ENCODE measurements around the gene OR4M1. TPM values are rescaled to one million over a fixed set of nuclear protein-coding genes. Genes with fewer than 3 reads are reported as not detected.
"Not testable (repeated sequence)": the region's sequence is repeated elsewhere in the genome, so short reads cannot be mapped to it uniquely, and the experiment has no call there.

The OR4M1 gene
- total RNA-seq, 4 donors from 2014 or later, result not detected

GRCh38 chr14:19799880-19800279 is 26.6 kb downstream of the OR4M1 start:
- Histone ChIP-seq H3K4me1 (no peaks in the 10 kb centered on the region), H3K4me3 (no peak overlapping the region), H3K9me3 (no peaks in the 10 kb centered on the region), H3K27me3 (peaks cover 0 to 10% (median 0%) of the 10 kb centered on the region in 4 donors), H3K36me3 (no peaks in the 10 kb centered on the region), H3K27ac (replicated peaks in 1 of 4) (no peak overlapping the region)
- TF ChIP-seq CTCF (IDR thresholded peaks at IDR 0.05), result no peak
- TF ChIP-seq EP300 (IDR thresholded peaks at IDR 0.05), result no peak
- TF ChIP-seq POLR2A (IDR thresholded peaks at IDR 0.05; ENCODE audit: low read depth), result no peak
- TF ChIP-seq POLR2AphosphoS5 (IDR thresholded peaks at IDR 0.05), result no peak
- DNase-seq (ENCODE audit: extremely low spot score), result no peak
- intact Hi-C loops (cut with DNase I), result no loop called here
- WGBS, result 82% methylated on average over 5 of the region's 5 CpGs

- Histone ChIP-seq H3K27me3 (peaks cover 0 to 10% (median 0%) of the 10 kb centered on the region in 4 donors), H3K27ac (replicated peaks in 1 of 4) (no peak overlapping the region), H3K36me3 (no peaks in the 10 kb centered on the region), H3K4me1 (no peaks in the 10 kb centered on the region), H3K9me3 (no peaks in the 10 kb centered on the region), H3K4me3 (no peak overlapping the region)
- 83% methylated on average over 16 of the region's 17 CpGs for WGBS
- intact Hi-C loops (cut with DNase I), result no loop called here
- DNase-seq (ENCODE audit: extremely low spot score), result no peak
- TF ChIP-seq CTCF (IDR thresholded peaks at IDR 0.05) (no peak), POLR2AphosphoS5 (IDR thresholded peaks at IDR 0.05) (no peak), POLR2A (IDR thresholded peaks at IDR 0.05; ENCODE audit: low read depth) (no peak), EP300 (IDR thresholded peaks at IDR 0.05) (no peak)
These were observed 27.2 kb downstream of the OR4M1 start for GRCh38 chr14:19800282-19801117.

- DNase-seq (ENCODE audit: extremely low spot score), result no peak
These were observed 27.8 kb downstream of the OR4M1 start for GRCh38 chr14:19801118-19801464.

GRCh38 chr14:19803470-19803869 is 30.2 kb downstream of the OR4M1 start, which contains the start of gene OR4N2:
TSS of gene OR4N2 (plus strand) at chr14:19803770. CDS start at chr14:19827449, 23,679 bp downstream.
- H3K27me3 ChIP-seq, result peaks cover 0 to 10% (median 0%) of the 10 kb centered on the region in 4 donors
- H3K9me3 ChIP-seq; H3K27ac ChIP-seq (replicated peaks in 1 of 4); DNase-seq (ENCODE audit: extremely low spot score); H3K4me3 ChIP-seq; H3K4me1 ChIP-seq; intact Hi-C loops (cut with DNase I); H3K36me3 ChIP-seq: not testable (repeated sequence)
- WGBS, result 67% methylated on average over 1 of the region's 1 CpG

More at GRCh38 chr14:19801118-19801464, 27.8 kb downstream of the OR4M1 start:
- H3K36me3 ChIP-seq, result no peaks in the 10 kb centered on the region
- intact Hi-C loops (cut with DNase I), result no loop called here
- peaks cover 0 to 10% (median 0%) of the 10 kb centered on the region in 4 donors for H3K27me3 ChIP-seq
- H3K4me3 ChIP-seq, result no peak overlapping the region
- no peaks in the 10 kb centered on the region for H3K4me1 ChIP-seq
- no peak overlapping the region for H3K27ac ChIP-seq (replicated peaks in 1 of 4)
- no peak for TF ChIP-seq POLR2AphosphoS5 (IDR thresholded peaks at IDR 0.05)
- no peak for TF ChIP-seq EP300 (IDR thresholded peaks at IDR 0.05)
- TF ChIP-seq CTCF (IDR thresholded peaks at IDR 0.05), result no peak
- no peak for TF ChIP-seq POLR2A (IDR thresholded peaks at IDR 0.05; ENCODE audit: low read depth)
- H3K9me3 ChIP-seq, result no peaks in the 10 kb centered on the region
- 76% methylated on average over 13 of the region's 13 CpGs for WGBS

GRCh38 chr14:19813171-19813920 is 40.0 kb downstream of the OR4M1 start:
- H3K4me3 ChIP-seq; DNase-seq (ENCODE audit: extremely low spot score); intact Hi-C loops (cut with DNase I); H3K27me3 ChIP-seq; H3K36me3 ChIP-seq; H3K4me1 ChIP-seq; H3K27ac ChIP-seq (replicated peaks in 1 of 4): not testable (repeated sequence)
- WGBS, result 53% methylated on average over 4 of the region's 4 CpGs
- peaks cover 0 to 11% (median 2%) of the 10 kb centered on the region in 4 donors for H3K9me3 ChIP-seq

- H3K36me3 ChIP-seq; H3K27me3 ChIP-seq; DNase-seq (ENCODE audit: extremely low spot score); intact Hi-C loops (cut with DNase I); H3K27ac ChIP-seq (replicated peaks in 1 of 4); H3K4me1 ChIP-seq; H3K4me3 ChIP-seq; H3K9me3 ChIP-seq: not testable (repeated sequence)
- WGBS, result 93% methylated on average over 1 of the region's 1 CpG
These were observed 46.6 kb downstream of the OR4M1 start for GRCh38 chr14:19819879-19820278.

GRCh38 chr14:19821016-19821415 is 47.7 kb downstream of the OR4M1 start:
- H3K4me3 ChIP-seq; H3K4me1 ChIP-seq; H3K27me3 ChIP-seq; intact Hi-C loops (cut with DNase I); H3K27ac ChIP-seq (replicated peaks in 1 of 4); DNase-seq (ENCODE audit: extremely low spot score); H3K9me3 ChIP-seq; H3K36me3 ChIP-seq: not testable (repeated sequence)
- 75% methylated on average over 6 of the region's 6 CpGs for WGBS
